ENCODE results near the gene P4HB. TPM values are rescaled to one million over a fixed set of nuclear protein-coding genes. Genes with fewer than 3 reads are reported as not detected.

Gene P4HB
- total RNA-seq, 1 donor from 2014 or later = 678 TPM

DNA sequence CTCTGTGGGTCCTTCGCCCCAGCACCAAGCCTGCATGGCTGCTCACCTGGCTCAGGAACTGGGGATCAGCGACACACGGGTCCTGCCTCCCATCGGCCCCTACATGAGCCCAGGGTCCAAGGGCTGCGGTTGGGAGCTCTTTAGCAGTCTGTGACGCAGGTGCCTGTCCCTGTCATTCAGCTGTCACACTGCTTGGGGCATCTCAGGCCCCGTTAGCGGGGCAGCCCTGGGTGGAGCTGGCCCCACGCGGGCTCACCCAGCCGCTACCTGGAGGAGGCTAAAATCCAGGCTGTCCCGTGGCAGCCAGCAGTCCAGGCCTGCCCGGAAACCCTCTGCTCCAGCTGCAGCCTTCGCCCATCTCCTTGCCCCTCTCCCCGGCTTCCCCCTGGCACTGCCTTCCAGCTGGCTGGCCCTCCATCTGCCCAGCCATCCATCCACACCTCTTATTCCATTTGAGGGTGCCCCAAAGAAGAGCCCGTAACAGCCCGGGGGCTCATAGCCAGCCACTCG is 53.1 kb downstream of the P4HB start:
- H3K9me3 Mint-ChIP-seq (ENCODE audit: unreplicated experiment) = no peaks in the 10 kb centered on the region
- H3K4me3 Mint-ChIP-seq (ENCODE audit: unreplicated experiment) = no peak overlapping the region
- DNase-seq (ENCODE audit: low spot score) = no peak
- peaks cover 15% of the 10 kb centered on the region for H3K27me3 Mint-ChIP-seq (ENCODE audit: unreplicated experiment)
- no peak for TF ChIP-seq CTCF (IDR thresholded peaks at IDR 0.05; ENCODE audit: unreplicated experiment)
- peaks cover 8% of the 10 kb centered on the region for H3K36me3 Mint-ChIP-seq (ENCODE audit: low read depth, unreplicated experiment)
- no peak overlapping the region for H3K27ac Mint-ChIP-seq (ENCODE audit: unreplicated experiment)
- no peaks in the 10 kb centered on the region for H3K4me1 Mint-ChIP-seq (ENCODE audit: unreplicated experiment)

DNA sequence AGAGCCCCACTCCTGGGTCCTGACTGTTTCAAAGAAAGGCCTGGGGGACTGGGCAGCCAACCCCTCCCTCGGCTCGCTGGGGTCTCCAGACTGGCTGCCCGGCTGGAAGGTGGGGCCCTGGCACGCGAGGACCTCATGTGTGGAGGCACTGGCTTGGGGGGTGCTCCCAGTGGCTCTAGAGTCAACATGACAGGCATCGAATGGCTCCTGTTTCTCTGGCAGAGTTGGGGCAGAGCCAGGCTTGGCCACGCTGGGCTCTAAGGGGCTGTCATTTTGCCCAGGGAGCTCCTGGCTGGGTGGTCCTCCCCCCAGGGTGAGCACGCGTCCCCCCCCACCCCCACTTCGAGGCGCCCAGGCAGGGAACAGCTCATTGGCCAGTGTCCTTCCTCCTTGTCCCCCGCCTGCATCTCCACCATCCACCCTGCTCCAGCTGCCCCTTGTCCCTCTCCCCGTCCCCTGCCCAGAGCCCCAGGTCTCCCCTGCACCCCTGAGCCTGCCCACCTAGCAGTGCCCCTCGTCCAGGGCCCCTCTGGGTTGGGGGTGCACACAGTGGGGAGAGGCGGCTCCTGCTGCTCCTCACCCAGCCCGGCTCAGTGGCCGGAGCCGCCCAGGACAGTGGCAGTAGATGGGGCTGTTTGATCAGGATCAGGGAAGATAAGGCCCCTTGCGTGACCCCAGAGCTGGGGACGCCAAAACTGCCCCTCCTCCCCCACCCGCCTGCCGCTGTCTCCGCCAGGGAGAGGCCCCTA is 53.7 kb downstream of the P4HB start:
- TF ChIP-seq CTCF (IDR thresholded peaks at IDR 0.05; ENCODE audit: unreplicated experiment) = no peak
- no peak overlapping the region for H3K4me3 Mint-ChIP-seq (ENCODE audit: unreplicated experiment)
- H3K4me1 Mint-ChIP-seq (ENCODE audit: unreplicated experiment) = no peaks in the 10 kb centered on the region
- no peak overlapping the region for H3K27ac Mint-ChIP-seq (ENCODE audit: unreplicated experiment)
- H3K36me3 Mint-ChIP-seq (ENCODE audit: low read depth, unreplicated experiment) = peaks cover 8% of the 10 kb centered on the region
- peaks cover 18% of the 10 kb centered on the region for H3K27me3 Mint-ChIP-seq (ENCODE audit: unreplicated experiment)
- H3K9me3 Mint-ChIP-seq (ENCODE audit: unreplicated experiment) = no peaks in the 10 kb centered on the region
- DNase-seq (ENCODE audit: low spot score) = no peak

GRCh38 chr17:81805707-81806460 is 54.5 kb downstream of the P4HB start:
- Mint-ChIP-seq H3K36me3 (ENCODE audit: low read depth, unreplicated experiment) (peaks cover 9% of the 10 kb centered on the region), H3K9me3 (ENCODE audit: unreplicated experiment) (no peaks in the 10 kb centered on the region), H3K27ac (ENCODE audit: unreplicated experiment) (no peak overlapping the region), H3K4me1 (ENCODE audit: unreplicated experiment) (no peaks in the 10 kb centered on the region), H3K27me3 (ENCODE audit: unreplicated experiment) (peaks cover 19% of the 10 kb centered on the region), H3K4me3 (ENCODE audit: unreplicated experiment) (no peak overlapping the region)
- TF ChIP-seq CTCF (IDR thresholded peaks at IDR 0.05; ENCODE audit: unreplicated experiment) = no peak
- no peak for DNase-seq (ENCODE audit: low spot score)

GRCh38 chr17:81804559-81805399 is 55.6 kb downstream of the P4HB start:
- Mint-ChIP-seq H3K4me1 (ENCODE audit: unreplicated experiment) (no peaks in the 10 kb centered on the region), H3K36me3 (ENCODE audit: low read depth, unreplicated experiment) (peaks cover 11% of the 10 kb centered on the region), H3K4me3 (ENCODE audit: unreplicated experiment) (no peak overlapping the region), H3K9me3 (ENCODE audit: unreplicated experiment) (no peaks in the 10 kb centered on the region), H3K27me3 (ENCODE audit: unreplicated experiment) (peaks cover 19% of the 10 kb centered on the region), H3K27ac (ENCODE audit: unreplicated experiment) (no peak overlapping the region)
- no peak for DNase-seq (ENCODE audit: low spot score)
- no peak for TF ChIP-seq CTCF (IDR thresholded peaks at IDR 0.05; ENCODE audit: unreplicated experiment)
